Stimulated activated CD8-positive, alpha-beta memory T cell treated with anti-CD3 and anti-CD28 coated beads, Interleukin-15, amount 100 ng/mL, for 1 hour (primary cell): ENCODE measurements around the gene MEF2D.

Source experiments
- DNase-seq: peaks from one replicate; pipeline ENCODE4 v3.0.0-alpha.2; 2020; ENCODE audit warnings: low read depth

Gene MEF2D

DNA sequence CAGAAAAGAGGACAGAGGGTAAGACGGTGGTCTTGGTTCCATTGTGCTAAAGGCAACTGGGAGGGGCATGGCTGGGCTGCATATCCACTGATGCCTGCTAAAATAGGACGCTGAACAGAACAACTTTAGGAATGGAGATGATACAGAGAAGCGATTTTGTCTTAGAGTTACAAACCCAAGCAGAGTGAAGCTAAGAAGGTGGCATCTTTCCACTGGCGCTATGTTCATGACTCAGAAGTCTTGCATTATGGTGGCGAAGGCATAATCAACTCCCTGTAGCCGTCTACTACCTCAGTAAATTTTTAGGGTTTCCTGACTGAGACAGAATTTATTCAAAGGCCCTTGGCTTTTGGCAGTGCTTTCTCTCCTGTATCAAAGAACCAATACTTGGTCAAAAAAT, 57.3 kb downstream of the MEF2D start:
- no peak for DNase-seq

DNA sequence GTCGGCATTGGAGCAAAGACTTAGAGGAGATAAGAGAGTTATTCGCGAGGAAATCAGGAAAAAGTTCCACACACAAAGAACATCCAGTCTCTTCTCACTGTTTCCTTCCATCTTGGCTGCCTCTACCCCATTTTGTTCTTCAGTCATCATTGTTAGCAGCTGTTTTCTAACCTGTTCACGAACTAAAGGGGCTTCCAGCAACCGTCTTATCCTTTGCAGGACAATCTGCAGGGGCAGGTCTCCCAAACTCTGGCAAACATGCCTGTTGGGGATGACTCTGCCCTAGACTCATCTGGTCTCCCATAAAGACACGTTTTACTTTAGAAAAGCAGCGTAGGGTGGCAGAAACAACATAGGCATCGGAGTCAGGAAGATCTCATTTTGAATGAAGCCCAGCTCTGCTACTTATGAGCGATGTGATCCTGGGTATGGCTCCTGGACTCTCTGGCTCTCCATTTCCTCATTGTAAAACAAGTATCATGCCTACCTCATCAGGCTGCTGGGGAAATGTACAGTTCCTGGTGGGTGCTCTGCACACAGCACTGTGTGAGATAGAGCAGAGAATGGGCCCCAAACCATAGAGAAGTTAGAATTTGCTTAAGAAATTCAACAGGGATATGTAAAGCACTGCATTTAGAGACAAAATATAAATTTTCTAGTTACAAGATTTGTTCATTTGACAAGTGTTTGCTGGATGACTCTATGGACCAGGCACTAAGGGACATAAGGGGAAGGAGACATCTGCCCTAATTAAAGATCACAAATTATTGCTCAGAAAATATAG, 59.7 kb downstream of the MEF2D start:
- DNase-seq: no peak

DNA sequence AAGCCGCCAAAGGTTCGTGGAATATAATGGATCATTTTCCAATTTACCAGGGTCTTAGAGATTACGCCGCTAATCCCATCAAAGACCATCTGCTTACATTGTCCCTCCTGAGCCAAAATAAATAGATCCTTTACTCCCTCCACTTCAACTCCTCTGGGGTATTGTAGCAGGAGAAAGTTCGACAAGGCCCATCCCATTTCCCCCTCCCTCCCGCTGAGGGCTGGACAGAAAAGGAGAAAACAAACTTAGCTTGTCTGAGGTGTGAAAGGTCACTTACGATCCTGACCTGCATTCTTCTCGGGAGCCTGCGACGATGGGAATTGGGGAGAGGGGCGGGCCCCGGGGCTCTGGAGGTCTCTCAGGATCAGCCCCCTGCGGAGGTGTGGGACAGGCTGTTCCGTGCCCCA, 60.8 kb downstream of the MEF2D start:
- no peak for DNase-seq

DNA sequence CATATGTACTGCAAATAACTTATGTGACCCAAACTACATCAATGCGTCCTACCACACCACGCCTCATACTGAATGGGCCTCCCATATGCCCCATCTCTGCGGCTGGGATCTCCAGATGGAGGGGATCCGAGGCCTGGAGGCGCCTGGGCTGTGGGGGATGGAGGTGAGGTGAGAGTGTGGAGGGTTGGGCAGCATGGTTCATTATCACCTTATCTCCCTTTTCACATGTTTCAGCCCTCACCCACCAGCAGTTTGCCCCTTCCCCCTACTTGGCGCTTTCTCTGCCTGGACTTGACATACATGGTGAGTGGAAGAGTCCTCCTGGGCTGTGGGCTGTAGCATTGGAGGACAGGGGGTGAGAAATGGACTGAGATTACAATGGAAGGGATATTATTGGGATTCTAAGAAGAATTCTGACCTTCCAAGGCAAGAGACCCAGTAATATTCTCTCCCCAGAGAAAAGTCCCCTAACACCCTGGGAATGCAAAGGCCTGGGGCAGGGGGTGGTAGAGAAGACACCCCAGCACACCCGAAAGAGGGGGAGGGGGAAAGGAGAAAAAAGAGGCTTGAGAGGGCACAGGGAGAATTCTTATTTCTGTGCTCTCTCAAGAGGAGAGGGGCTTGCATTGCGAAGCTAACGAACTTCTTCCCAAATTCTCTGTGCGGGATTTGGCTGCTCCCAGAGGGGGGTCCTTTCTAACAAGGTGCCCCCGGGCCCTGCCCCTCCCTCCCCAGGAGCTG, 61.4 kb downstream of the MEF2D start:
- no peak for DNase-seq

DNA sequence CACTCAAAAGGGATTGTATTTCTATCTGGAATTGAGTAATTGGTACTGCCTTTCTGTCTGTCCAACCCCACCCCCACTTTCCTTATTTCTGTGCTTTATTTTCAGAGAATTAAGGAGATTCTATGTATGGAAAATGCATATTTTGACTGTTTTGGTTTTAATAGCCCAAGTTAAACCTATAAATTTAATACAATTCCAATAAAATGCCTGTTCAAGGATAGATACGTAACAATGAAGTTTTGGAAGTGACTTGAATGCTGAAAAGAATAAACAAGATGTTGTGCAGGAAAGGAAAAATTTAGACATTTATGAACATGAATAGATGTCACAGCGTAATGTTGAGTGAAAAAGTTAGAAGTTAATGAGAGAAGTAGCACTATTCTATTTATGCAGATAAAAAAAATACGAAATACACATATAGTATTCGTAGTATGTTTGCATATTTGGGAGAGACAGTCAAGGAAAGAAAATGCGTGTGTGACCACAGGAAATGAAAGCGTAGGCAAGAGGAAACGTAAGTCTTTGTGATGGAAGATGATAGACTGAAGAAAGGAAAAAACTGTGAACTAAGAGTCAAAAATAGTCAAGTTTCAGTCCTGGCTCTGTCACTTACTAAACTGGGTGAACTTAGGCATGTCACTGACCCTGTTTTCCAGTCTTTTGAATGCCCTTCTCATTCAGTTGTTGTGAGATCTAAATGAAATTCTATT, 62.1 kb downstream of the MEF2D start:
- no peak for DNase-seq

DNA sequence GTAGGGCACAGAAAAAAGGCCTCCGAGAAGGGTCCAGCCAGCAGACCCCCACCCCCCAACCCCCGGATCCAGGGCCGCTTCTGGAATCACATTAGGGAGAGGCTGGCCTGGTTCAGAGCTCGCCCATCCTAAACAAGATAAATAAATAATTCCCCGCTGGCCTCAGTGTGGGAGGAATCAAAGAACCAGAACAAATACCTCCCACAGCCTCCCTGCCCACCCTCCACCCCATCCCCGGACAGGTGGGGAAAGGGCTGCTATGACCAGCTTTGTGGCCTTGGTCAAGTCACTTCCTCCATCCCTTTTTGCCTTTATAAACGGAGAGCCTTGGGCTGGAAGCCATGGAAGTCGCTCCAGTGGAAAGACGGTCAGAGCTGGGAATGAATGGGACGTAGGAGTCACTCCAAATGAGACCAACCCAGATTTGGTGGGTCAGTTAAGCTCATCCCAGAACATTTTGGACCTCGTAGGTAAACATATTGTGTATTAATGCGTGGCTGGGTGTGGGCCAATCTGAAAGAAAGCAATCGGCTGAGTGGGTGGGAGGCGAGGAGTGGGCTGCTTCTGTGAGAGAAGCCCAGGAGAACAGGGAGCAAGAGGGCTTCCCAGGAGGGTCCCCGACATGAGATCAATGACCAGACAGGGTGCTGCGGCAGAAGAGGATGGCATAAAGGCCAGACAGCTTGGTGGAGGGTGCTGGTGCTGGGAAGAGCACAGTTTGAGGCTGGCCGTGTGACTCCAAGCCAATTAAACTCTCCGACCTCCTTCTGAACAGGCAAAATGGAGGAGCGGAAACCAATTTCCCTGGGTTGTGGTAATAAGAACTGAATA, 63.3 kb downstream of the MEF2D start:
- no peak for DNase-seq

DNA sequence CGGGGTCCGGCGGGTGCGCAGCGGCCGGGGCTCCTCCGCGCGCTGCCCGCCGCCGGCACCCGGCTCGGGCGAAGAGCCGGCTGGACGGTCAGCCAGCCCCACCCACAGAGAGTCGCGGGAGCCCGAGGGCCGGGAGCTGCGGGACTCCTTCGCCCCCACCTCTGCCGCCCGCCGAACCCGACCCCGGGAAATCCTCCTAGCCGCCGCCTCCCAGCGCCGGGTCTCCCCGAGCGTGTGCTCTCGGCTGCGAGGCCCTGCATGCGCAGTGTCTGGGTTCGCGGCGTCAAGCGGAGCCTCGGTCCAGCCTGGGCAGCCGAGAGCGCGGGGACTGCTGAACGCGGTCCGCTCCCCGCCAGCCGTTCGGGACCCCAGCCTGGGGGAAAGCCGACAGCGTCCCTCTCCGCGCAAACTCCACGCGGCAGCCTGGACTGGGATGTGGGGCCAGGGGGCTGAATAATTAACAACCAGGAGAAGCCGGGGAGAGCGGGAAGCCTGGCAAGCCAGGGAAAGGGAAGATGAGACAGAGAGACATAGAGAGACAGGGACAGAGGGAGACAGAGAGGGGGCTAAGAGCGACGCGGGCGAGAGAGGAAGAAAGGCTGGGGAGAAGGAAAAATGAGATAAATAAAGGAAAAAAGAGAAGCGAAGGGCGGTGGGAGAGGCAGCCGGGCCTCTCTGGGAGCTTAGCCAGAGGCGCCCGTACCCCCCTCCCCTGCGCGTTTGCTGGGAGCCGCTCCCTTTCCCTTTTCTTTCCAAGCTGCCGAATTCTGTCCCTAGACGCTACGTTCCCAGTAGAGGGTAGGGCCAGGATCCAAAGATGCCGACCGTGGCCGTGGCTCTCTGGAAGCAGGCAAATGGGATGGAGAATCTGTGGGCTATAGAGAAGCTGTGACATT, 64.2 kb downstream of the MEF2D start:
- no peak for DNase-seq

DNA sequence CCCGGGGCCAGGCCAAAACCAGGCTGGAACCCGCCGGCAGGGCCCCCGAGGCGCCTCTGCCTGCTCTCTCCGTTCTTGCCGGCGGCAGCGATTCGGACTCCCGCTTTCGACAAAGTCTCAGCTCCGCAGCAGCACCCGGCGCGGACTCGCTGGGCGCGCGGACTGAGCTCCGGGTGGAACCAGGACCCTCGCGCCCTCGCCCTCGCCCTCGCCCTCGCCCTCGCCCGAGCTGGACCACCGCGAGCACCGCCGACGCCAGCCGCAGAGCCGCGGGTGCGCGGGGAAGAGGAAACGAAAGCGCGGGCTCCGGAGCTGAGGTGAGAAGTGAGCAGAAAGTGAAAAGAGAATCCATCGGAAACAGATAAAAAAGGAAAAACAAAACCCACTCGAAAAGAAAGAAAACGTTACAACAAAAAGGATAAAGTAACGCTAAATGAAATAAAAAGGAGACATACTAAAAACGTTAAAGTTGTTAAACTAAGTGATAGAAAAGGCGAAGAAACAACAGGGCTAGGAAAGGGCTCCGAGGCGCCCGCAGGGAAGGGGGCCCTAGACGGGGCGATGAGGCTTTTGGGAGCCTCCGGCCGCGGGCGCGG, 64.9 kb downstream of the MEF2D start:
- DNase-seq: no peak

DNA sequence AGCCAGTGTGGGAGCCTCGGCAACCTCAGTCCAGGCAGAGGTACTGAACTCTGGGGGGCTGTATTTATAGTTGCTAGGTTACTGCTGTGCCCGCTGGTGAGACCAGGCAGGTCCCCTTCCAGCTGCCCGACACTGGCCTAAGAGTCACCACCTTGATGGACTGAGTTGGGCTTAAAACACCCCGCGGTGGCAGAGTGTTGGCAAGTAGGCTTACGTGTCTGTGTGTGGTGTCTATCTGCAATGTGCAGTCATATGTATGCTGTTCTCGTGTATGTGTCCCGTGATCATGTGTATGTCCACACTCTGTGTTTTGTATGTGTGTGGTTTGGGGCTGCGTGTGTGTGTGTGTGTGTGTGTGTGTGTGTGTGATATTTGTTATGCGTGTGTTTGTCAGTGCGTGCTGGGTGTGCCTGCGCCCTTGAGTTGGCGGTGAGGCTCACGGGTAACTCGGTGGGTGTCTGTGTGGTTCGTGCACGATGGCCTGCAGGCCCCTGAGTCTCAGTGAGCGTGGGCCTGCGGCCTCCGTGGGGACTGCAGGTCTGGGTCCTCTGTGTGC, 65.5 kb downstream of the MEF2D start:
- no peak for DNase-seq

DNA sequence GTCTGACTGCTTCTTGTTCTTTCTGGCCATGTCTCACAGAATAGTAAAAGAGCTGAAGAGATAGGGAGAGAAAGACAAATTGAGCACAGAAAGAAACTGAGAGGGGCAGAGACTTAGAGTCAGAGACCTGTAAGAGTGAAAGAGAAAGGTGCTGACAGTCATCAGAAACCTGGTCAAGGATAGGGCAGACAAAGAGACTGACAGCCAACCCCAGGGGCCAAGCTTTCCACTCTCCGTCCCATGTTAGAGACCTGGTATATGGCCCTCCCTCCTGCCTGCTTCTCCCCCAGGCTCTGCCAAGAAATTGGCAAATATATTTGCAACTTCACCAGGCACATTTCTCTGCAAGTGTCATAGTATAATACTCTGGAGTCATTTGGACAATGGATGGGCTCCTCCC, 67.0 kb downstream of the MEF2D start:
- DNase-seq: no peak

DNA sequence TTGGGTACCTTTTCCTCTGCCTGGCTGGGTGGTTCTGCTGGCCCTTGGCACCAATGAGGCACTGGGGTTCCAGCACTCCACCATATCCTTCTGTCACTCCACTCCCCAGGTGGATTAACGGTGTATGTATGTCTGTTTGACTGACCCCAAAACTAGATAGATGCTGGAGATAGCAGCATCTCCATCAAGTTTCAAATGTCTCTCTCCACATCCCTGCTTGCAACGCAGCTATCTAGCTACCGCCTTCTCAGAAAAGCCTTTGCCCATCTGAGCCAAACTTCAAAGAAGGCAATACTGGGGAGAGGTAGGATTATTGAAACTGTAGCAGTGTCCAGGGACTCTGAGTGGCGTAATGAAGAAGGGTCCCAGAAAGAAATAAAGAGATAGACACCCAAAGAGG, 67.5 kb downstream of the MEF2D start:
- no peak for DNase-seq

DNA sequence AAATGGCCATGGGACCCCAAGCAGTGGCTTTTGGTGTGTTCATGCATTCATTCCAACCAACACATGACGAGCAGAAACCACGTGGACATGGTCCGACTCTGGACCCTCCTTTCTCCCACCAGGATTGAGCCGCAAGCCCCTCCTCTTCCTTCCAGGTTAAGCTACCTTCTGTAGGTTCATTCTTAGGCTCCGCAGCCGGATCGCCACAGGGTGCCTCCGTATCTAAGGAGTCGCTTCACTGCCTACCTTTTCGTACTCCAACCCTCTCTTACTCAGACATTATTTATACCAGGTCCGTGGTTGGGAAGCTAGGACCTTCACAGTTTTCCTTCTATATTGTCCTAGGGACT, 67.9 kb downstream of the MEF2D start:
- DNase-seq: no peak

DNA sequence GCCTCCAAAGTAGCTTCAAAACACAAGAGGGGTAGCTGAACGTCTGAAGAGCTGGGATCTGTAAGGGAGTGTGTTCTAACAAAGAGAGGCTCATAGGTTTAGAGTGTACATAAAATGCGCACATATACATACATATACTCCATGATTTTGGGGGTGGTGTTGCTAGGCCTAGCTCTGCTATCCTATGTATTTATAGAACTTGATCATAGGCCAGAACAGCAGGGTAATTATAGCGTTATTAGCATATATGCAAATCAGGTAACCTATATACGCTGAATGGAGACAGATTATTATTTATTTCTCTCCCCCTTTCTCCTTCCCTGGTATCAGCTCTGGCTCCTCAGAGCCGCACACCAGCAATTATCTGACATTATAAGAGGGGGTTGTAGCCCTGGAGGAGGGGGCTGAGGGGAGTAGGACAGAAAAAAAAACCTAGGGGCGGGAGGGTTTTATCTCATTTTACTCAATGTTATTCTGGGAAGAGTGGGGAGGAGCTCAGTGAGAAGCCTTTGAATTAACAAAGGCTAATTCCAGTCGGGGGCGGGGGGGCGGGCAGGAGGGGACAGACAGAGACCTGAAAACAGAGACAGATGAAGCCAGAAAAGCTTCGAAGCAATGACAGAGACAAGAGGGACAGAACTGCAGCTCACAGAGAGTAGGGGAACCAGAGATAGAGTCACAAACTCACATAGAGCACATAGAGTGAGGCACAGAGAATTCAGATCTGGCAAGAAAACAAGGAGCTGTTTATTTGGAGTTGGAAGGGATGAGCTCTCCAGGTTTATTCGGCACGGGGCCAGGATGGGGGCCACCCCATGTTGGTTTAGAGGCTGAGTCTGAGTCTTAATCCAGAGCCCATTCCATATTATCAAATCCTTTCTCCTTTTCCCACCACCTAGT, 68.6 kb downstream of the MEF2D start:
- DNase-seq: no peak

DNA sequence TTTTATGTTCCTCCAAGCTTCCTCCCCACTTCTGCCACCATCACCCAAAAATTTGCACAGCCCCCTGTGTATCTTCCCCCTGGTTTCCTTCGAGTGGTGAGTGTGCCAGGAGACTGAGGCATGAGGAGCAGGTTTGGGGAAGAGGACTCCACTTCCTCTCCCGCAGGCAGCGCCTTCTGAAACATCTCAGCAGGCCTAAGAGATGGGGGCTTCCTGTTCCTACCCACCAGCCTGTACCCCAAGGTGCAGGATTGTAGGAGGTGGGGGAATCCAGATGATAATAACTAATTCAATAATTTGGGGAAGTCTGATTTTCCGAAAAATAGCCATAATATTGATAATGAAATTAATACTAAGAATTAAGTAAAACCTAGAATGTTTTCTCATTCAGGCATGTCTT, 69.2 kb downstream of the MEF2D start:
- DNase-seq: no peak

DNA sequence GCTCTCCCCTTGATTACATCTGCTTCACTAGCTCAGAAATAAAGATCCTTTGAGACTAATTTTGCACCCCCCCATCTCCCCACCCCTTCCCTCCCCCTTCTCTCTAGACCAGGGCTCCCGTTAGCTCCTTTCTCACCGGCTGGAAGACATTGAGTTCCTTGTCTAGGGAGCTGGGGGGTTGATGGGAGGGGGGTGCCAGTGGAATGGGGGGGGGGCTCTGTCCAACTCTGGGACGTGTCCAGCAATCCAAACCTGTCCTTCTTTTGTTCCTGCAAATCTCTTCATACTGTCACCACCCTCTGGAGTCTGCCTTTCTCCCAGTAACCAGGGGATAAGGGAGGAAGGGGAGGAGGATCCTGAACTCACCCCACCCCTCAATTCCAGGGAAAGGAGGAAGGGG, 69.7 kb downstream of the MEF2D start:
- DNase-seq: no peak

DNA sequence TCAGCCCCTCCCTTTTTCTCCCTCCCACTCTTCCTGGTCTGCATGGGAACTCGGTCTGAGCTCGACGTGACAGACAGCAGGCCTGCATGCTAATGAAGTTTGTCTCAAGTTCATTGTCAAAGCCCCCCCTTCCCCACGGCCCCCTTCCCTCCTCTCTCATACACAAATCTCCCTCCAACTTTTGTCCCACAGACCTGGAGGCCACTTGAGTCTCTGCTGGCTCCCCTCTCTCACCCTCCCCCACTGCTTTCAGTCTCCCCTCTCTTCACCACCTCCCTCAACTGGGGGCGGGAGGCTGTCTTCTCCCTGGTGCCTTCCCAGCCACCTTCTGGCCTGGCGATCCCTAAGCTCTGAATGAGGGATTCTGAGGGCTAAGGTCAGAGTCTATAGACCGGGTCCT, 70.3 kb downstream of the MEF2D start:
- DNase-seq: no peak

DNA sequence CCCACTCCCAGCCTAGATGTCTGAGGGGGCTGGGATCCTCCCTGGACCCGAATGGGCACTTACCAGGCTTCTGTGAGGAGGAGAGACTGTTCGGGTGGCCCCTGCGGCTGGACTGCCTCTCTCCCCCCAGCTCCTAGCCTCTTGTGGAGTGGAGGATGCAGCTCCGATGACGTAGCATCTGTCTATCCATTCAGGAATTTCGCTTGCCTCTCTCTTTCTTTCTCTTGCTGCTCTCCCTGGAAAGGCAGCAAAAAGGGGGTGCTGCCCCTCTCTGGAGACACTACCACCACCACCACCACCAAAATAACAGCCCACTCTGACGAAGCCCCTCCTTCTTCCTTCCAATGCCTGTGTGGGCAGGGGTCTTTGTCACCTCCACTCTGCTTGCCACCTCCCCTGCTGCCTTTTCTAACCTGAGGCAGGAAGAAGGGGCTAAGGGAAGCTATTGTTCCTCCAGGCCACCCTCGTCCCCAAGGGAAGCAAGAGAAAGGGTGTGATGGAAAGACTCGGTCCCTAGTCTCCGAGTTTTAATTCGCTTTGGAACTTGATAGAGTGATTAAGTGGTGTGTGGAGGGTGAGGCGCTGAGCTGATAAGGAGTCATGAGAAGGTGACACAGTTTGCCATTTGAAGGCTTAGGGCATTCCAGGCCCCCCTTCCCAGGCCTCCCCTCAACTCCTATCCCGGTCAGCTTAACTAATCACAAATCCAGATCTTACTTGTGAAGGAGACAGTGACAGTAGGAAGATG, 71.1 kb downstream of the MEF2D start:
- DNase-seq: no peak

DNA sequence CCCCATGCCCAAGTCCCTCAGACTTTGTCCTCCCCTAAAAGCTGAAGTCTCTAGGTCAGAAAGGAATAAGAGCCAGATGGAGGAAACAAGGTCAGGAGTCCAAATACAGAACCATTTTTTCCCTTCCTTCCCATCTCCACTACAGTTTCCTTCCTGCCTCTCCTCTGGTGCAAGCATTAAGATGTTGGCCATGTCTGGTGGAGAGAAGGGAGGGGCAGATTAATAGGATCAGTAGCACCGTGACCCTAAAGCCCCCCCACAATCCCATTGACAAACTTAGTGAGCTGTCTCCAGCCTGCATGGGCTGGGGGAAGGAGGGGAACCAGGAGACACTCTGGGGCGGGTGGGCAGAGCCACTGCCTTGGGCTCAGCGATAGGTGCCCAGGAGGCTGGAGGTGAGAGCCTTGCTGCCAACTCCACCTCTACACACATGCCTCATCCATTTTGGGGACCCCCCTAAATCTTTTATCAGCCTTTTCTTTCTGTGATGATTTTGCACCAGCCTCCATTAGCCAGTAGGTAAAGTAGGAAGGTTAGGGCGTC, 71.8 kb downstream of the MEF2D start:
- DNase-seq: no peak
